ENCODE measurements around the gene SRSF4.

GRCh38 chr1:29209173-29209572, 27.5 kb upstream of the SRSF4 start:
- TF ChIP-seq EZH2phosphoT487 (IDR thresholded peaks at IDR 0.05; ENCODE audit: low read length) (no peak), CTCF (IDR thresholded peaks at IDR 0.05; ENCODE audit: low read length) (no peak), EZH2 (optimal IDR thresholded peaks at IDR 0.05; ENCODE audit: low read depth, low read length) (no peak)

Measured in MM.1S (cell line).